Glomerular visceral epithelial cell (primary cell): ENCODE data around the gene FGF14.

Source experiments
- DNase-seq: peaks from one replicate; pipeline ENCODE4 v3.0.0-alpha.2; 2016; ENCODE audit errors: extremely low spot score

FGF14 gene

DNA sequence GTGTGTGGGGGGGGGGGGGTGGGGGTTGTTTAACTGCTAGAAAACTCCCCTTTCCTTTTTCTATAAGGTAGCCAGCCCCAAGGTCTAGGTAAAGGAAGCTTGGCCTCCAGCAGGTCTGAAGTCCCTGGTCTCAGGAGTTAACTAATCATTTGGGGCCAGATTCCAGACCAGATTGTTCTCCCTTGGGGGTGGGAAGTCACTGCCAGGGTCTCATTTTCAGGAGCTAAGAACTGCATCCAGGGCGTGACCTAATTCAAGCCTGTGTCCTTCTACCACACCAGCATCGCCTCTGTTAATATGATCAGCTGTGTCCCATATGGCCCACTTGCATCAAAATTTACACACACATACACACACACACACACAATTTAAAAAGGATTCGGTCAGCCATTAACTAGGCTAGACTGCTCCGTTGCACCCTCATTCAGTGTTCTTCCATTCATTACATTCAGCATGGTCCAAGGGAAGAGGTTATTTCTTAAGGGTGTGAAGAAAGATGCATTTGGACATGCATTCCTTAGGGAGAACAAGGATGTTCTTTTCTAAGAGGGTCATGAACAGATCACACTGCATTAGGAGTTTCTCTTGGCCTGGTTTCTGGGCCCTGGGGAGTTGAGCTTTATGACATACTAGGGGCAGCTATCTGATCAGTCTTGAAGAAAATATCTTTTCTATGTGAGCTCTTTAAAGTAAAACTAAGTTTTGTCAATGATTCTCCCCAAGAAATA, 91.0 kb downstream of the FGF14 start:
- DNase-seq = no peak

DNA sequence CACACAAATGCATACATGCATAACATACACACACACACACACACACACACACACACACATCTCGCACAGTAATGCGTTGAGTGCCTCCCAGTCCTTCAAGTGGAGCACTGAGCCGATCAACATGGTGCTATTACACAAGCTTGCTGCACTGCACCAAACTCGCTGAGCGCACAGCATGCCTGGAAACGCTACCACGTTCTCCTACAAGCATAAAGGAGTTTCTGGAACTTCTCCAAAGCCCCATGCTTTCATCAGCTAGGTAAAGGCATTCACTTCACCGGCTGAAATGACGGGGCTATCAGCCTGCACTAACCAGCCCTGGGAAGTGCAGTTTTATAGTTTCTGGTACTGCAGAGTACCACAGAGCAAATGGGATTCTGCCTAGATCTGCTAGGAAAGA, 92.7 kb downstream of the FGF14 start:
- no peak for DNase-seq

DNA sequence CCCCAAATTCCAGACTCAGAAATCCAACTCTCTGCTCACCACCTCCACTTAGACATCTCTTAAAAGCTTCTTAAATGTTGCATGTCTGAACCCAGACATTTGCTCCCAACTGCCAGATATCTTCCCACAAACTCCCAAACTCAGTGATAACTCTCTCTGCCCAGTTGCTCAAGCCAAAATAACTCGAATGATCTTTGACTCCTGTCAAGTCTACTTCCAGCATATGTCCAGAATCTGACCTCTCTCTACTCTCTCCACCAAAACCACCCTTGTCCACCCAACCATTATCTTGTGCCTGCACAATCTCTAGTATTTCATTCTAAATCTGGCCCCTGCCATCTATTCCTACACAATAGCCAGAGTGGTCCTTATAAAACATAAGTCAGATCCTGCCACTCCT, 99.3 kb downstream of the FGF14 start:
- DNase-seq = no peak

DNA sequence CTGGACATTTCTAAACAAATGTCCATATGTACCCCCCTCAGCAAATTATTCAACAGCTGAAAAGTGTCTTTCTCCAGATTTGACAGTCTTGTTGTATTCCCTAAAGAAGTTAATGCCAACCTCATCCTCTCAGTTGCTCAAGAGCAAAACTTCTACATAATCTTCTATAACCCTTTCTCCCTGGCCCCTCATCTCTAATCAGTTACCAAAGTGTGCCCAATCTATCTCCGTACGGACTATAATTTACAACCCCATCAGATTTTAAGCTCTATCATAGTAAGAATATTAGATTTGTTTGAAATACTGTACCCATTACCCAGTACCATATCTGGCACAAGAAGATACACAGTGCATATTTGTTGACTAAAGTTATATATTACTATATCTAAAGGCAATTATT, 101.5 kb downstream of the FGF14 start:
- DNase-seq = no peak

DNA sequence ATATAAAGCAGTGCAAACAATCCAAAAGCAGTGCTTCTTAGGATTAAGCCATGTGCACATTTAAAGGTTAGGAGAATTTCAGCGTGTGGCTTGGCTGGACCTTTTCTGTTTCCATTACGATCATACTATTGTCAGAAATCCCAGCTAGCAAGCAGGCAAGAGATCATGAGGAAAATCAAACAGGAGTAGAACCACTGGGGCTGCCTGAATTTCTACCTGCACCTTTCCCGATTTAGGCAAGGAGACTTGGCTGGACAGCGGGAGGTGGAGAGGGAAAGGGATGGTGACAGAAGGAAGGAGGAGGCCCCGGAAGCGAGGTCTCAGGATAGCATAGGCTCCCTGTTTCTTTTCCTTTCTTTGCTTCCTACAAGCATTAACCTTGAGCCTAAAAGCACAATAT, 102.5 kb downstream of the FGF14 start:
- no peak for DNase-seq

DNA sequence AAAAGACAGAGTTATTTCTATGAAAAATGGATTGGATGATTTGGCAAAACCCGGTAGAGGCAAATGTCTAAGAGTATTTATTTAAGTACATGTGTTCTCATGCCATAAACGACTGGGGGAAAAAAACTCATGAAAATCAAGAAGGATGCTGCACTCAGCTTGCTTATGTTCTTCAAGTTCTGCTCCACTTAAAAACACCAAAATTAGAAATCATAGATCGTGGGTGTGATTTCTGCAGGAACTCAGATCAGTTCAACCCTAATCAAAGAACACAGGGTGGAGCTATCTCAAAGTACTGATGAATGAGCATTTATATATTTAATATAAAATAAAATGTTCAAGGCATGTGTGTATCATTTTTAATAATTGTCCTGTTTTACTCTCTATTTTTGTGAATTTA, 103.8 kb downstream of the FGF14 start:
- DNase-seq = no peak

DNA sequence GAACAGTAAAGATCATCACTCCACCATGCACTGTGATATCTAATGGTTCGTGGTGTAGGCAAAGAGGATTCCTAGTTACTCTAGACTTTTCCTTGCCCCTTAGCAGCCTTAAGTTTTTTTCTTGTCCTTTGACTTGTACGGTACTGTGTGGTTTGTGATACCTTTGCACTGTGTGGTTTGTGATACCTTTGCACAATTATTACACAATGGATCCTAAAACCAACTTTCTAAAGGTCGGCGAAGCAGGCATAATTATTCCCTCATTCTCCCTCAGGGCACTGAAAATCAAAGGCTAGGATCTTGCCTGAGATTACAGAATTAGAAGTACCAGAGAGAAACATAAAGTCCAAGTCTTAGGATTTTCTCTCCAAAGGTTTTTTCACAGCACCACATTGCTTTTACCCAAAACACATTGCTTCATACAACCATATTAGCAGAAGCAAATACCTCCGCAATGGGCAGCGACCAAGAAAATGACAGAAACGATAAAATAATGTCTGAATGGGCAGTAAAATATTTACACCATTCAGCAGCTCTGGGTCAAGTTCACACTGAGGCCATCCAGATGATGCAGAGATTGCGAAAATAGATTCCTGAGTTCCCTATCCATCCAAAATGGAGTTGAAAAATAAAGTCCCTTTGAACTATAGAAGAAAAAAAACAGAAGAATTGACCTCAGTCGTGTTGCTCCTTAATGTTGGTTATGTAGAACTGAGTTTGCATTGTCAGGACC, 106.4 kb downstream of the FGF14 start:
- DNase-seq = no peak

DNA sequence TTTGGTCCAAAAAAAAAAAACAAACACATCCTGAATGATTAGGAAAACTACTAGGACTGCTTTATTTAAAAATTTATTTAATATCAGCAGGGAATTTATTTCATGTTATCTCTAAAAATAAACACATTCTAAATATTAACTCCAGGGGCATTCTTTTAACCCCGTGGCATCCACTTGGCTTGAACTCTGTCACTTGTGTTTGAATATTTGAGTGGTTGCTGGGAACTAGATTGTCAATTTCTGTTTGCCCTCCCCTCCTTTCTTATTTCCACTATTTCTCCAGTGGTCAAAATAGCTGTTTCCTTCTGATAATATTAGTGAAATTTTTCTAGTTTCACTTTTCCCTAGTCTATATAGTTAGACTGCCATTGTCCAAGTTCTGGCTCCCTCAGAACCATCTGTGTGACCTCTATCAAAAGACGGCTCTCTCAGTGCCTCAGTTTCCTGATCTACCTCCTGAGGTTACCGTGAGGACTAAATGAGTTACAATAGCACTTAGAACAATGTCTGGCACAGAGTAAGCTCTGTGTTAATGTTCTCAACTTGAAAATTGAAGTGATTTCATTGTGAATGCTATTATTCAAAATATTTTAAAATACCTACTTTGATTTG, 107.3 kb downstream of the FGF14 start:
- no peak for DNase-seq

DNA sequence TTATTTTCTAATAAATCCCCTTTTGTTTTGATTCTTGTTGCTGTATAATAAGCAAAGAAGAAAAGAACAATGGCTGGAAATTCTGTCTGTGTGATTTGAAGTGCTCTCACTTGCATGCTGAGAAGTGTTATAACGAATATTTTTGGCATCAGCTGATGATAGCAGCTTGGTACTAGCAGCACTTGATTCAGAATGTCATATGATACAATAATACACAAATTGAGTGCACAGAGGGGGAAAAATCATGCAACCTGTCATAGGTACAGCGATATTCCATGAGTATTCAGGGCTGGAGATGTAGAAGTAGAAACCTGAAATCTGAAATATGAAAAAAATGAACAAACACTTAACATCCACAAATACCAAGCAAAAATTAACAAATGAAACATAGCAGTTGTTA, 108.1 kb downstream of the FGF14 start:
- no peak for DNase-seq

DNA sequence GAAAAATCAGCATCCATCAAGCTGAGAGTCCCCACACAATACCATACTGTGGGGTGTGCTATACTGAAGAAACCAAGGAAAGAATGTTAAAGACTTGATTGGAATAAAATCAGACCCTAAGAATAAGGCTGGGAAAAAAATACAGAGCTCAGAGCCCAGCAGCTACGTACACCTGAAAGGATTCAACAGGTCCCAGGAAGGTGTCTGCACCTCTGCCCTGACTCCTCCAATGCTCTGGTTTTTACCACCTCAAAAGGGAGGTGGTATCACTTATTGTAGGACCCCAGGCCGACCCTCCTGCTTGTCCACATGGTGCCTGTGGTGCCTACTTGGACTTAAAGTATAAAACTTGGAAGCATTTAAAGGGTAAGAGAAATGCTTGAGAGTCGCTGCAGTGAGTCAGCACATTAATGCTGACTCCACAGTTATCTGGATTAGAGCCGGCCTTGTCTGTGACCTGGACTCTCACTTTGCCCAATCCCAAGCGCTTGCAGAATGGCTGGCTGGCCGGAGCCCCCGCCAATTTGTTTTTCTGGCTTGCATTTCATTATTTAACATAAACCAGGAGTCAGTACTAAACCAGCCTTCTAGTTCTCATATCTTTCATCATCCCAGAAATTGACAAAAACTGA, 110.1 kb downstream of the FGF14 start:
- no peak for DNase-seq

DNA sequence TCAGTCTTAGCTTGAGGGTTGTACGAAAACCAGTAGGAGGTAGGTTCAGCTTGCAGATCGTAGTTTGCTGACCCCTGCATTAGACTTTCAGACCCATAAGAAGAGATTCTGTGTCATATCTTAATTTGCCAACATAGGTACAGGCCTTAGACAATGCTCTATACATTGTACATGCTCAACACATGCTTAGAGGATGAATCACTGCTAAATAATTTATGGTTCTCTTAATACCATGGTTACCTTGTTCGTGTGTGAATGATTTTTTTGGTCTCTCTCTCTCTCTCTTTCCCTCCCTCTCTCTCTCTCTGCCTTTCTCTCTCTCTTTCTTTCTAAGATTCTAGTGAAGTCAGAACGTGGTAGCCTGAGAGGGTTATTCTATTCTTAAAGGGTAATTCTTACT, 112.2 kb downstream of the FGF14 start:
- DNase-seq = no peak

DNA sequence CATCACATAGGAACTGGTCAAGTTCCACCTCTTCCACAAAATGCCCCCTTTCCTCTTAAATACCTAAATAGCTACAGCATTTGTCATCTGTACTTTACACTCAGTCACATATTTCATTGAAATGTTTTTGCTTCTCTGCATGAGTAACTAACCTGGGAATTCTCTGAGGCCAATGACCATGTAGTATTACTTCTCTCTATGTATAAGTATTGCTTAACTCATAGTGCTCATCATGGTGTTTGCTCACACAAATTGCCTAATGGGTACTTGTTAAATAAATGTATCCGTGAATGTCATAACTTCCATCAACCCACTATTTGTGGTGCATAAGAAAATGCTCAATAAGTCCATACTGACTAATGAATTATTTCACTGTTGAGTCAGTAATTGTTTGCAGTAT, 115.5 kb downstream of the FGF14 start:
- DNase-seq = peak; percentile 16

DNA sequence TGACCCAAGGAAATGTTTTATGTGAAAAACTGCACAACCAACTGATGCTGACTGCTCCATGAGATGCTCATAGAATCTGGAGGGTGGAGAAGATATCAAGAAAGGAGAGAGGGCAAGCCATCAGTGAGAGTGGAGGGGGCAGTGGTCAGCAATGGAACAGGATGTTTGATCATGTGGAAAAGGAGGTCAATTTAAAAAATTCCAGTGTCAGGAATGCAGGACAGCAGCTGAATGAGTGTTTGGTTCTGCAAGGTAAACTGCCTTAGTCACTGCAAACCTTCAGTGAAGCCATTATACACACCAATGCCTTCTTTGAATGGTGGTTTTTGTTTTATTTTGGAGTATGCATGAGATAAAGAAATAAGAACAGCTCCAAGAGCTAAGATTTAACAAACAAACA, 121.5 kb downstream of the FGF14 start:
- DNase-seq = no peak

DNA sequence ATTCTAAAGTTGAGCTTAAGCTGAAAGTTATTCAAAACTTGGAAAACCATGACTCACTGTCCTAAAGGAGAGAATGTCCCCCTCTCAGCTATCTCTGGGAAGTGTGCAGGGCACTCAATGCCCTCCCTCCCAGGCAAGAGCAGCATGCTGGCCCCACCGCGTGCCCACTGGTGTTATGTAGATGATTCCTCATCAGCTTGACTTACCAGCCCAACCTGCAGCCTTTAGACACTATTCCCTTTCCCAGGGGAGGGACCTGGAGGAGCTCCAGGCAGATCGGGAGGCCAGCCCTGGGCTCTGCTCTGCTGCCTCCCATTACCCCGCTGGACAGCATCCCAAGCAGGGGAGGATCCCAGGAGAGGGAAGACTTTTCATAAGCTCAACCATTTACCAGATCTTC, 124.6 kb downstream of the FGF14 start:
- DNase-seq = no peak

DNA sequence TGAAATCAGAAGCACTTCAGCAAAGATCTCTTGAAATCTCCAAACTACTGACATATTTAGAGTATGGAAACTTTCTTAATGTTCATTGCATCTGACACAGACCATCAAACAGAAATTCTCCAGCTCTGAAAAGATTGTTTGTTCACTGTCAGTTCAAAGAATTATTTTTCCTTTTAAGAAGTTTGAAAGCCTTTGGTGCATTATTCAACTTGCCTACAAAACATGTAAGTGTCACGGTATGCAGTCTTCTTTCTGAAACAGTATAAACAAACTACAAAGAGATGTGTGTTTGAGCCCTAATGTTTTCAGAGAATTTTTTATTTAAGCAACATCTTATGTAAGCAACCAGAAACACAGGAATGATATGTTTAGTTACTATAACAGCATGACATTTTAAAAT, 125.4 kb downstream of the FGF14 start:
- no peak for DNase-seq

DNA sequence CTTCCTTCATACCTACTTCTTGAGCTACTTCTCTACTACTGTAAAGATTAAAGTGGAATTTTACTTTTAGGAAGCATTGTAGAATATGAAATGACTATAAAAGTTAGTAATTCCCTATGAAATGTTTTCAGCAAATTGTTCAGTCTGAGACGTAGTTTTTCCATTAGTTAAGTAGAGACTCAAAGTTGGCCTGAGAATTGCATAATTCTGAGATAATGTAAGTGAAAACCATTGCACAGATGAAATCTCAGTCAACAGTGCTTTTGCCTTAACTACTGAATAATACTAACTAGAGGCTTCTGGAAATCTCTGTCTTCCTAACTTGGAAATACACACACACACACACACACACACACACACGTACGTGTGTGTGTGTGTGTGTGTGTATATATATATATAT, 125.9 kb downstream of the FGF14 start:
- no peak for DNase-seq

DNA sequence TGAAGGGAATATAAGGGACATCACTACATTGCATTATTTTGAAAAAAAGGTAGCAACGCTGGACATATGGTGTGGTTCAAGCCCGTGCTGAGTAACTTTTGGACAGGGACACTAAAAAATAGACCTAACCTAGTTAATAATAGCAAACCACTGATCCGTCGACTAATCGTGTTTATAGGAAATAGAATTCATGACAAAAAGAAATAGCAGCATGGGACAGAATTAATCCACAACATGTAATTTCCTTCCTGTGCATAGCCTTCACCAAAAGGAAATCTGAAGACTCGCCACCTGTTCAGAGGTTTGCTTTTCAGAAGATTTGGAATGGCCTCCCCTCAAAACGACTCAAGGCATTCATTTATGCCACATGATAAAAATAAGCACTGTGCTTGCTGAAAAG, 128.7 kb downstream of the FGF14 start:
- DNase-seq = no peak

DNA sequence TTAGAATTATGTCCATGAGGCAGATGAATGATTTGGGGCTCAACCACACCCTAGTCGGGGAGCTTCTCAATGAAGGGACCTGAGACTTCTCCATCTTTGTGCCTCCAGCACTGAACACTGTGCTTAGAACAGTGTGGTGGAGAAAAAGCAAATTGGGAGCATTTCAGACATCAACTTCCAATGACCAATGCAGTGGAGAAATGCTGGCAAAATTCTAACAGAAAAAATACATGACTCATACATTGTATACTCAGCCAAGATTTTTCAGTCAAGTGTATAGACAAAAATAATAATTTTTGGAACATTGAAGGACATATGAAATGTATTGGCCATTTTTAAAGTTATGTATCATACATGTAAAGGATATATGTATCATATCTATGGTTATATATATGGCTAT, 134.7 kb downstream of the FGF14 start:
- no peak for DNase-seq

DNA sequence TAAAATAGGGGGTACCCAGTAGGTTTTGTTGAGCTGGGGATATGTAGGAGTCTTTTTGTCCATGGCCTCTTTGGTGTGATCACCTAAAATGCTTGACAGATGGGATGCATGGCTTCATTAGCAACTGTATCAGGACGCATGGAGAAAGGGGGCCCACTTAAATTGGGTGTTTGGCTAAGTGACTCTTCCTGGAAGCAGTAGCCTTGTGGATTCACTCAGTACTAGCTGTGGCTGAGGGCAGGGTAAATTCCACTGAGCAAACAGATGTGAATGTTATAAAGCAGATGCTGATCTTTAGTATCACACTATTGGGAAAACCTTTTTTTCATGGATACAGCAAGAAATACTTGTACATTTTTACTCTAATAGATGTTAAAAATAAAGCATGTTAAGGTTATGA, 140.0 kb downstream of the FGF14 start:
- DNase-seq = no peak

DNA sequence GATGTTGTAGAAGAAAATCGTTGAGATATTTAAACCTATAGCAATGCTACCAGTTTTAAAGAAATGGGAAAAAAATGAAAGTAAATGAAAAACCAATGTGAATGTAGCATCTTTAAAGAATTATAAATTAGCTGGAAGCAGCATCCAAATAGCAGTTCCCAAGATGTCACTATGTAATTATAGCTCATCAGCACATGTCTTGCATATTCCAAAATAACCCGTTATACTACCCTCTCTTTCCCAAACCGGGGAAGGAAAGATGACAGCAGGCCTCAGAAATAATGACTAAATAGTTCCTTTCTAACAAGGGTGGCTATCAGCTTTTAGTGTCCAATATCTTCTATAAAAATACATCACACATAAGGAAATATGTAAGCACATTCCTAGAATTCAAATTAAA, 140.5 kb downstream of the FGF14 start:
- DNase-seq = no peak

DNA sequence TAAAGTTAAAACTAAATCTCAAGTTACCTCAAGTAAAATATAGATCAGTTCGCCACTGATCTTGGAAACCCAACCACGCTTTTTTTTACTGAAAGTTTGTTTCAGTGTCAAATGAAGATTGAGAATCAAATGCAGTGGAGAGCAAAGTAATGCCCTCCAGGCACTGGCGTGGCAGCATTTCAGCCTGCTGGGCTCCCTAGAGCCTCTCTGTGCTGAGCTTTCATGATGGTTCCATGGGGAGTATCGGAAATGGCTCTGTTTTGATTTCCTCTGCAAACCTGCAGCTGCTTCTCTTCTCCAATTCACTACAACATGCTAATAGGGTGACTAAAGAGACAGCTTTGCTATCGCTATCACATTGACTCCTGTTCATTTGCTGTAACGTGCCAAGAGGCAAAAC, 141.6 kb downstream of the FGF14 start:
- DNase-seq = no peak

DNA sequence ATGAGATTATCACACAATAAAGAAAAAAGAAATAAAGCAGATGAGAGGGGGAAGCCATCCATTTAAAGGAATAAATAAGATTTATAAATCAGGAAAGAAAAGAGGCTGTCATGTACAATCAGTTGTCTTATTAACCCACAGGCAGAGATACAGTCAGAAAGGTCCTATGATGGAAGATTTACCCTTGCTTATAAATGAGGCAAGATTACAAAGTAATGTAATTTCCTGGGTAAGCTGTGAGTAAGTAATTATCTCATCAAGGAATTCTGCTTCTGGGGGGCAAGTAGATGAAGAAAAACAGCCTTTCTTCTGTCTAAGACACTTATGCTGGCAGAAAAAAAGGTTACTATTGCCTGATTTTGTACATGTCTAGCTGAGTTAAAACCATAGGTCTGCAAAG, 146.4 kb downstream of the FGF14 start:
- no peak for DNase-seq

DNA sequence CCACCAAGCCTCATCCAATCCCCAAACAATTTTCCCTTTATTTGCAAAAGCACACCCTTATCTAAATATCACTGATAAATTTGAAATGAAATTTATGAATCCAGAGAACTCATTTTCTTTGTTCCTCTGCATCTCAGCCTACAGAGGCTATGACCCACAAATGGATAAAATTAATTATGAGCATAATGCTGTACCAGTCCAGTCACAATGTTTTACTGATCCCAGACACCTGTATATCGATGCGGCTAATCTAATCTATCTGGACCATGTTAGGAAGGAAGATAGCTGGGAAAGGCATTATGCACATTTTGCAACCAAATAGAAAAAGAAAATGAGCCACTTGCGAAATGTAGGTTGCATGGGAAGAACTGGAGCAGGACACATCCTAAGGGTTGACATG, 150.0 kb downstream of the FGF14 start:
- no peak for DNase-seq
